Stimulated activated naive B cell treated with anti-CD40 and anti-IgM and Interleukin-4, amounts not matched to agents 10 μg/mL and 1 μg/mL and 100 μg/mL, for 72 hours (primary cell): ENCODE data around the gene PCDHA1.
"Not testable (repeated sequence)": the region's sequence is repeated elsewhere in the genome, so short reads cannot be mapped to it uniquely, and the experiment has no call there.

Experiments used
- ATAC-seq, 2 donors: fragments of 150-1000 bp; cut with Tn5 transposase; replicated peaks; 2 replicates each; pipeline ENCODE4 v1.10.0; 2021; ENCODE audit warnings: moderate library complexity in 1 of 2
- DNase-seq: peaks from one replicate; pipeline ENCODE4 v3.0.0; 2021
- H3K27ac Mint-ChIP-seq: one replicate; pipeline ENCODE4 v1.8.0; 2022; ENCODE audit warnings: mild to moderate bottlenecking, mixed read lengths
- H3K27me3 Mint-ChIP-seq, 2 donors: one replicate each; pipeline ENCODE4 v1.8.0; 2022; ENCODE audit warnings: mixed read lengths in 2 of 2
- H3K36me3 Mint-ChIP-seq, 2 donors: one replicate each; pipeline ENCODE4 v1.8.0; 2022; ENCODE audit warnings: mixed read lengths in 2 of 2, mild to moderate bottlenecking in 1 of 2
- H3K4me1 Mint-ChIP-seq, 2 donors: one replicate each; pipeline ENCODE4 v1.8.0; 2022; ENCODE audit warnings: mixed read lengths in 2 of 2, mild to moderate bottlenecking in 1 of 2
- H3K4me3 Mint-ChIP-seq, 2 donors: one replicate each; pipeline ENCODE4 v1.8.0; 2022; ENCODE audit warnings: mild to moderate bottlenecking in 2 of 2, mixed read lengths in 2 of 2, moderate library complexity in 1 of 2
- H3K9me3 Mint-ChIP-seq, 2 donors: one replicate each; pipeline ENCODE4 v1.8.0; 2022; ENCODE audit warnings: mixed read lengths in 2 of 2, mild to moderate bottlenecking in 1 of 2

PCDHA1 gene

DNA sequence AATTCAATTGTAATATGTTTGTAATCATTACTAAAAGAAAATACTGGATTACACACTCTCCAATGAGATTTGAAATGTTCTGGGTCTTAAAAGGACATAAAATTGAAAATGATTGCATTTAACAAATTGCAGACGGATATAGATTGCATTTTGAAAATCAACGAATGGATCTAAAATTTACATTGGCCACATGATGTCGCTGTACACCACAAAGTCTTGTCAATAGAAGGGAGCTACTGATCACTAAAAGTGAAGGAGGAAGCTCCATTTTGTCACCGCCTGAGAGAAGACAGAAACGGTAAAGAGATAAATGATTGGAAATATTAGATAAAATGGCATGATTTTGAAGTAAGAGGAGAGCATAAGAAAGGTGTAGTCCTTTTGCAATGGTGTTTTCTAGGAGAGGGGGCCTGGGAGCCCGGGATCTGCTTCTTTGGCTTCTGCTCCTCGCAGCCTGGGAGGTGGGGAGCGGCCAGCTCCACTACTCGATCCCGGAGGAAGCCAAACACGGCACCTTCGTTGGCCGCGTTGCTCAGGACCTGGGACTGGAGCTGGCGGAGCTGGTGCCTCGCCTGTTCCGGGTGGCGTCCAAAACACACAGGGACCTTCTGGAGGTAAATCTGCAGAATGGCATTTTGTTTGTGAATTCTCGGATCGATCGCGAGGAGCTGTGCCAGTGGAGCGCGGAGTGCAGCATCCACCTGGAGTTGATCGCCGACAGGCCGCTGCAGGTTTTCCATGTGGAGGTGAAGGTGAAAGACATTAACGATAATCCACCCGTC is at the start of gene PCDHA1:
TSS of gene PCDHA1 (plus strand) at position 236 of the 782 bp plus-strand sequence.
- Mint-ChIP-seq H3K36me3 (peaks cover 0 to 11% of the 10 kb centered on the region in 2 donors), H3K4me3 (no peak within 1 kb of the TSS), H3K27ac (no peak within 1 kb of the TSS), H3K4me1 (no peaks in the 10 kb centered on the region), H3K27me3 (peaks cover 18 to 20% of the 10 kb centered on the region in 2 donors), H3K9me3 (peaks cover 19 to 22% of the 10 kb centered on the region in 2 donors)
- DNase-seq = no peak
- no peak for ATAC-seq

- ATAC-seq (no peak), DNase-seq (no peak)
- no peaks in the 10 kb centered on the region for H3K36me3 Mint-ChIP-seq
- H3K4me1 Mint-ChIP-seq = no peaks in the 10 kb centered on the region
- no peak overlapping the region for H3K27ac Mint-ChIP-seq
- peaks cover 4 to 6% of the 10 kb centered on the region in 2 donors for H3K9me3 Mint-ChIP-seq
- no peak overlapping the region for H3K4me3 Mint-ChIP-seq
- peaks cover 35 to 55% of the 10 kb centered on the region in 2 donors for H3K27me3 Mint-ChIP-seq
These were observed 48.5 kb upstream of the PCDHA1 start for GRCh38 chr5:140737486-140737885.

DNA sequence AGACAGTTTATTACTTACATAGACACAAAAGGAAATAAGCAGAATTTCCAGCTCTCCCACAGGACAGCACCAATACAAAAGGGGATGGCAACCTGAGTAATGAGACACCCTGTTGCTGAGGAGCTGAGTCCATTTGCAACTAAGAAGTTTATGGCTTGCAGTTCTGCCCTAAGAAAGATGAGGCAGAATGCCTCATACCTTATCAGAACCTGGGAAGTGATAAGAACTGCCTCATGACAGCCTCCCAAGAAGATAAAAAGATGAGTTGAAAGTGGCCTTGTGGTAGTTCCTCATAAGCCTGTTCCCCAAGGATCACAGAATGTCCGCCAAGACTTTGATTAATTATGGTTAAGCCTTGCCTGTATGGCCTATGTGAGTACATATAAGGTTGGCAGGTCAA is 44.0 kb upstream of the PCDHA1 start:
- Mint-ChIP-seq H3K36me3 (no peaks in the 10 kb centered on the region), H3K9me3 (peaks cover 11 to 14% of the 10 kb centered on the region in 2 donors), H3K4me3 (no peak overlapping the region), H3K27ac (no peak overlapping the region), H3K27me3 (peaks cover 12 to 36% of the 10 kb centered on the region in 2 donors), H3K4me1 (no peaks in the 10 kb centered on the region)
- ATAC-seq (no peak), DNase-seq (no peak)

DNA sequence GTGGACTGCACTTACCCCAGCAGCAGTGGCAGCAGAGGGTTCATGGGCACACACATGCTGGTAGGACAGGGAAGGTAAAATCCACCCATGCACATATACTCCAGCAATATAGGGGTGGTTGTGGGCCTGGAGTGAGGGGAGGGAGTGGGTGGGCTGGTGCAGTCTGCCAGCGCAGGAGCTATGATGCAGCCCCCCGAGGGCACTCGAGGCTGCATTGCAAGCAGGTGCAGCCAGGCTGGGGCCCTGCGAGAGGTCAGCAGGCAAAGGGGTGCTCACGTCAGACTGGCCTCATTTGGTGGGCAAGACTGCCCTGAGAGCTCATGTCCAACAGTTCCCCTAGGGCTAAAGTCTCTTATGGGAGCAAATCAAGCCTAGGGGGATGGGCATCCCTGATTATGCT is 32.4 kb upstream of the PCDHA1 start:
- no peak for ATAC-seq
- Mint-ChIP-seq H3K4me3 (no peak overlapping the region), H3K9me3 (peaks cover 52 to 71% of the 10 kb centered on the region in 2 donors), H3K27ac (no peak overlapping the region), H3K4me1 (no peaks in the 10 kb centered on the region), H3K36me3 (peaks cover 10 to 27% of the 10 kb centered on the region in 2 donors), H3K27me3 (peaks cover 0 to 9% of the 10 kb centered on the region in 2 donors)
- no peak for DNase-seq

GRCh38 chr5:140764177-140764973 is 21.6 kb upstream of the PCDHA1 start:
- Mint-ChIP-seq H3K4me1 (no peaks in the 10 kb centered on the region), H3K27me3 (no peaks in the 10 kb centered on the region), H3K36me3 (peaks cover 5 to 10% of the 10 kb centered on the region in 2 donors), H3K9me3 (peaks cover 33 to 37% of the 10 kb centered on the region in 2 donors), H3K4me3 (no peak overlapping the region), H3K27ac (no peak overlapping the region)
- no peak for DNase-seq
- ATAC-seq = no peak

GRCh38 chr5:140767444-140767843 is 18.5 kb upstream of the PCDHA1 start:
- no peaks in the 10 kb centered on the region for H3K27me3 Mint-ChIP-seq
- ATAC-seq (no peak), DNase-seq (no peak)
- peaks cover 9 to 18% of the 10 kb centered on the region in 2 donors for H3K36me3 Mint-ChIP-seq
- H3K4me3 Mint-ChIP-seq = no peak overlapping the region
- peaks cover 34 to 44% of the 10 kb centered on the region in 2 donors for H3K9me3 Mint-ChIP-seq
- no peaks in the 10 kb centered on the region for H3K4me1 Mint-ChIP-seq
- H3K27ac Mint-ChIP-seq = no peak overlapping the region

GRCh38 chr5:140780512-140780911 is 5.4 kb upstream of the PCDHA1 start:
- H3K9me3 Mint-ChIP-seq = peaks cover 38 to 46% of the 10 kb centered on the region in 2 donors
- ATAC-seq = no peak
- H3K27me3 Mint-ChIP-seq = peaks cover 0 to 6% of the 10 kb centered on the region in 2 donors
- no peak overlapping the region for H3K27ac Mint-ChIP-seq
- no peaks in the 10 kb centered on the region for H3K4me1 Mint-ChIP-seq
- H3K36me3 Mint-ChIP-seq = peaks cover 0 to 17% of the 10 kb centered on the region in 2 donors
- H3K4me3 Mint-ChIP-seq = no peak overlapping the region
- DNase-seq = no peak

DNA sequence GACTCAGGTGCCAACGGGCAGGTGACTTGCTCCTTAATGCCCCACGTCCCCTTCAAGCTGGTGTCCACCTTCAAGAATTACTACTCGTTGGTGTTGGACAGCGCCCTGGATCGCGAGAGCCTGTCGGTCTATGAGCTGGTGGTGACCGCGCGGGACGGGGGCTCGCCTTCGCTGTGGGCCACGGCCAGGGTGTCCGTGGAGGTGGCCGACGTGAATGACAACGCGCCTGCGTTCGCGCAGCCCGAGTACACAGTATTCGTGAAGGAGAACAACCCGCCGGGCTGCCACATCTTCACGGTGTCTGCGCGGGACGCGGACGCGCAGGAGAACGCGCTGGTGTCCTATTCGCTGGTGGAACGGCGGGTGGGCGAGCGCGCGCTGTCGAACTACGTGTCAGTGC is 1.5 kb downstream of the PCDHA1 start:
- ATAC-seq, H3K4me1 Mint-ChIP-seq, H3K36me3 Mint-ChIP-seq, H3K4me3 Mint-ChIP-seq, DNase-seq, H3K27ac Mint-ChIP-seq: not testable (repeated sequence)
- H3K9me3 Mint-ChIP-seq = peaks cover 12 to 18% of the 10 kb centered on the region in 2 donors
- H3K27me3 Mint-ChIP-seq = peaks cover 24 to 31% of the 10 kb centered on the region in 2 donors

DNA sequence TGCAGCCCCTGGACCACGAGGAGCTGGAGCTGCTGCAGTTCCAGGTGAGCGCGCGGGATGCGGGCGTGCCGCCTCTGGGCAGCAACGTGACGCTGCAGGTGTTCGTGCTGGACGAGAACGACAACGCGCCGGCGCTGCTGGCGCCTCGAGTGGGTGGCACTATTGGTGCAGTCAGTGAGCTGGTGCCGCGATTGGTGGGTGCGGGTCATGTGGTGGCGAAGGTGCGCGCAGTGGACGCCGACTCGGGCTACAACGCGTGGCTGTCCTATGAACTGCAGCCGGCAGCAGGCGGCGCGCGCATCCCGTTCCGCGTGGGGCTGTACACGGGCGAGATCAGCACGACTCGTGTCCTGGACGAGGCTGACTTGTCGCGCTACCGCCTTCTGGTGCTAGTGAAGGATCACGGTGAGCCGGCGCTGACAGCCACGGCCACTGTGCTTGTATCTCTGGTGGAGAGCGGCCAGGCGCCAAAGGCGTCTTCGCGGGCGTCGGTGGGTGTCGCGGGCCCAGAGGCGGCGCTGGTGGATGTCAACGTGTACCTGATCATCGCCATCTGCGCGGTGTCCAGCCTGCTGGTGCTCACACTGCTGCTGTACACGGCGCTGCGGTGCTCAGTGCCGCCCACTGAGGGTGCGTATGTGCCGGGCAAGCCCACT is 2.0 kb downstream of the PCDHA1 start:
- H3K4me3 Mint-ChIP-seq, H3K36me3 Mint-ChIP-seq, ATAC-seq, H3K4me1 Mint-ChIP-seq, DNase-seq, H3K27ac Mint-ChIP-seq: not testable (repeated sequence)
- H3K9me3 Mint-ChIP-seq = peaks cover 14 to 18% of the 10 kb centered on the region in 2 donors
- H3K27me3 Mint-ChIP-seq = peaks cover 27 to 37% of the 10 kb centered on the region in 2 donors

- no peak overlapping the region for H3K27ac Mint-ChIP-seq
- ATAC-seq (no peak), DNase-seq (no peak)
- no peaks in the 10 kb centered on the region for H3K4me1 Mint-ChIP-seq
- no peak overlapping the region for H3K4me3 Mint-ChIP-seq
- H3K36me3 Mint-ChIP-seq = peaks cover 4 to 5% of the 10 kb centered on the region in 2 donors
- H3K9me3 Mint-ChIP-seq = peaks cover 8 to 22% of the 10 kb centered on the region in 2 donors
- H3K27me3 Mint-ChIP-seq = peaks cover 26 to 48% of the 10 kb centered on the region in 2 donors
These were observed 5.1 kb downstream of the PCDHA1 start for GRCh38 chr5:140791089-140791488.

GRCh38 chr5:140794595-140795258 is 8.8 kb downstream of the PCDHA1 start, which contains the start of gene PCDHA2:
Gene PCDHA2, plus strand, starts transcription at chr5:140794852.
- Mint-ChIP-seq H3K9me3 (peaks cover 5 to 17% of the 10 kb centered on the region in 2 donors), H3K4me1 (no peaks in the 10 kb centered on the region), H3K4me3 (no peak within 1 kb of the TSS), H3K36me3 (peaks cover 3 to 6% of the 10 kb centered on the region in 2 donors), H3K27ac (no peak within 1 kb of the TSS), H3K27me3 (peaks cover 22 to 36% of the 10 kb centered on the region in 2 donors)
- ATAC-seq (no peak), DNase-seq (no peak)

DNA sequence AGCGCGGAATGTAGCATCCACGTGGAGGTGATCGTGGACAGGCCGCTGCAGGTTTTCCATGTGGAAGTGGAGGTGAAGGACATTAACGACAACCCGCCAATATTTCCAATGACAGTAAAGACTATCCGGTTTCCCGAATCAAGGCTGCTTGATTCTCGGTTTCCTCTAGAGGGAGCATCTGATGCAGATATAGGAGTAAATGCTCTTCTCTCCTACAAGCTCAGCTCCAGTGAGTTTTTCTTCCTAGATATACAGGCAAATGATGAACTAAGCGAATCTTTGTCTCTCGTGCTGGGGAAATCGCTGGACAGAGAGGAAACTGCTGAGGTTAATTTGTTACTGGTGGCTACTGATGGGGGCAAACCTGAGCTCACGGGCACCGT is 9.3 kb downstream of the PCDHA1 start:
- Mint-ChIP-seq H3K4me3 (no peak overlapping the region), H3K36me3 (peaks cover 3 to 6% of the 10 kb centered on the region in 2 donors), H3K9me3 (peaks cover 4 to 16% of the 10 kb centered on the region in 2 donors), H3K4me1 (no peaks in the 10 kb centered on the region), H3K27me3 (peaks cover 25 to 34% of the 10 kb centered on the region in 2 donors), H3K27ac (no peak overlapping the region)
- no peak for ATAC-seq
- DNase-seq = no peak

DNA sequence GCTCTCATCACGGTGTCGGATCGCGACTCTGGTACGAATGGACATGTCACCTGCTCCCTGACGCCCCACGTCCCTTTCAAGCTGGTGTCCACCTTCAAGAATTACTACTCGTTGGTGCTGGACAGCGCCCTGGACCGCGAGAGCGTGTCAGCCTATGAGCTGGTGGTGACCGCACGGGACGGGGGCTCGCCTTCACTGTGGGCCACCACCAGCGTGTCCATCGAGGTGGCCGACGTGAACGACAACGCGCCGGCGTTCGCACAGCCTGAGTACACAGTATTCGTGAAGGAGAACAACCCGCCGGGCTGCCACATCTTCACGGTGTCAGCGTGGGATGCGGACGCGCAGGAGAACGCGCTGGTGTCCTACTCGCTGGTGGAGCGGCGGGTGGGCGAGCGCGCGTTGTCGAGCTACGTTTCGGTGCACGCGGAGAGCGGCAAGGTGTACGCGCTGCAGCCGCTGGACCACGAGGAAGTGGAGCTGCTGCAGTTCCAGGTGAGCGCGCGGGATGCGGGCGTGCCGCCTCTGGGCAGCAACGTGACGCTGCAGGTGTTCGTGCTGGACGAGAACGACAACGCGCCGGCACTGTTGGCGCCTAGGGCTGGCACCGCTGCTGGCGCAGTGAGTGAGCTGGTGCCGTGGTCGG is 10.3 kb downstream of the PCDHA1 start:
- peaks cover 4 to 16% of the 10 kb centered on the region in 2 donors for H3K9me3 Mint-ChIP-seq
- not testable (repeated sequence) for H3K27ac Mint-ChIP-seq, H3K4me1 Mint-ChIP-seq, H3K36me3 Mint-ChIP-seq, DNase-seq, ATAC-seq, H3K4me3 Mint-ChIP-seq
- peaks cover 21 to 31% of the 10 kb centered on the region in 2 donors for H3K27me3 Mint-ChIP-seq
